Right atrium auricular region (tissue), 2 donors: ENCODE data around the gene TPGS2. TPM values are rescaled to one million over a fixed set of nuclear protein-coding genes. Genes with fewer than 3 reads are reported as not detected.

ENCODE experiments used
- DNase-seq: peaks from one replicate; pipeline ENCODE4 v3.0.0-alpha.2; 2019; ENCODE audit warnings: low spot score
- H3K27ac ChIP-seq, 2 donors: fragments of 200-600 bp; sonication (generic); 1 replicate in 1 of 2; 2 replicates in 1 of 2; pipeline ENCODE4 v1.5.1; 2016 to 2019
- H3K27me3 ChIP-seq, 2 donors: fragments of 200-600 bp; sonication (generic); one replicate each; pipeline versions ENCODE4 v1.5.1 to v1.6.0; 2017 to 2019
- H3K36me3 ChIP-seq: fragments of 200-600 bp; sonication (generic); one replicate; pipeline ENCODE4 v1.5.1; 2016
- H3K4me1 ChIP-seq, 2 donors: fragments of 200-600 bp; sonication (generic); one replicate each; pipeline versions ENCODE4 v1.5.1 to v1.6.0; 2017 to 2019
- H3K4me3 ChIP-seq, 2 donors: fragments of 200-600 bp; sonication (generic); 1 replicate in 1 of 2; 2 replicates in 1 of 2; pipeline ENCODE4 v1.5.1; 2017 to 2019; ENCODE audit warnings: mild to moderate bottlenecking in 1 of 2, moderate library complexity in 1 of 2
- H3K9me3 ChIP-seq, 2 donors: fragments of 200-600 bp; sonication (generic); one replicate each; pipeline ENCODE4 v1.5.1; 2019
- CTCF ChIP-seq, 2 donors: fragments of 200-600 bp; sonication (generic); IDR thresholded peaks; one replicate each; pipeline ENCODE4 v1.5.1; 2019; ENCODE audit warnings: antibody characterized with exemption in 2 of 2
- total RNA-seq, 2 donors: library from RNA; depleted of rRNA; stranded (reverse); fragments of >200 nt; gene quantifications; one replicate each; pipeline ENCODE4 v1.1.0, GENCODE V29; 2016

Gene TPGS2
- total RNA-seq, 2 donors from 2014 or later: 93.1 to 102 TPM

DNA sequence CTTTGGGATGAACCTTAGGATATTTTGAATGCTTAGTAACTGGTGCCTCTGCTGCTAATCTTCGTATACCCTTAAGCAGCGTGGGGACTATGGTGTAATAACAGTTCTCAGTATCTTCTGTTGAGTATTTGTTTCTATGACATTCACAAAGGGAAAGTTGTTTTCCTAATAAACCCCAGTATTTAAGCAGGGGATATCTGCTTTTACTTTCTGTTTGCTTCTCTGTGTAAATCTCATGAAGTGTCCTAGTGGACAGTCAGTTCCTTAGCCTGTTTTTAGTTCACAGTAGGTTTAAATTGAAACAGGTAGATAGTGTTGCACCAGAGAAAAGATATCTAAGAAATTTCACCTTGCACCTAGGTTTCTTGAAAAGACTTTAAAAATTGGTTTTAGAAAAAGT, 15.0 kb upstream of the TPGS2 start:
- H3K9me3 ChIP-seq: no peaks in the 10 kb centered on the region
- no peak for TF ChIP-seq CTCF (IDR thresholded peaks at IDR 0.05)
- no peak overlapping the region for H3K27ac ChIP-seq
- H3K27me3 ChIP-seq: no peaks in the 10 kb centered on the region
- H3K4me3 ChIP-seq: no peak overlapping the region
- no peaks in the 10 kb centered on the region for H3K4me1 ChIP-seq
- no peaks in the 10 kb centered on the region for H3K36me3 ChIP-seq
- no peak for DNase-seq

DNA sequence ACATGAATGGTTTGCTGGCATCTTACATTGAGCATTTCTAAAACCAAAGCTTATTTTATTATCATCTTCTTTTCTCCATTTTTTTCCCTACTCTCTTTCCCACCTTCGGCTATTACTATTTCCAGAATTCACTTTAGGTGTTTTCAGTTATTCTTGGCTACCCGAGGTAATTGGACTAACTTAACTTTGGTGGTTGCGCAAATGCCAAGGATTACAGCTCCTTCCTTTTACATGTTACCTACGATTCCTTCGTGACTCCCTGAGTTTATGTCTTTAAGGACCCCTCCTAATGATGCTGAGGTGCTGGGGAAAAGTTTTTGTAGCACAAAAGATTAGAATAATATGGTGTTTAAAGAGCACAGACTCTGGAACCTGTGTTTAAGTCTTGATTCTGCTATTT, 14.4 kb upstream of the TPGS2 start:
- no peak overlapping the region for H3K27ac ChIP-seq
- no peaks in the 10 kb centered on the region for H3K36me3 ChIP-seq
- no peaks in the 10 kb centered on the region for H3K27me3 ChIP-seq
- no peak overlapping the region for H3K4me3 ChIP-seq
- H3K4me1 ChIP-seq: no peaks in the 10 kb centered on the region
- DNase-seq: no peak
- TF ChIP-seq CTCF (IDR thresholded peaks at IDR 0.05): no peak
- no peaks in the 10 kb centered on the region for H3K9me3 ChIP-seq

DNA sequence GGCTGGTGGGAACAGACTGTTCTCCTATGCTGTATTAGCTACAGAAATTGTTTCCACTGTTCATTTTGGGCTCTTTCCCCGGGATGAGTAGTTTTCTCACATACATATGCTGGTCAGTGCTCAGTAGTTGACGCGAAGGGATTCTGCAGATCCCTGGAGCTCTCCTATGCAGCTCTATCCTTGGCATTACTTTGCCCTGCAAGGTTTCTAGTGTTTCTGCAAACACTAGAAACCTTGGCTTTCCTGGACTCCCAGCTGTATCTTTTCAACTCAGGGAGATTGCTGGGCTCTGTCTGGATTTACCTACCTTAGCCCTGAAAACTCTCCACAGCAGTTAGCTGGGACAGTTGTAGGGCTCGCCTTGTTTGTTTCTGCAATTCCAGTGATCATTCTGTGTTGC, 11.0 kb upstream of the TPGS2 start:
- Histone ChIP-seq H3K27me3 (no peaks in the 10 kb centered on the region), H3K27ac (no peak overlapping the region), H3K4me1 (no peaks in the 10 kb centered on the region), H3K9me3 (no peaks in the 10 kb centered on the region), H3K4me3 (no peak overlapping the region), H3K36me3 (no peaks in the 10 kb centered on the region)
- TF ChIP-seq CTCF (IDR thresholded peaks at IDR 0.05): no peak
- DNase-seq: no peak

GRCh38 chr18:36835927-36836326, 7.1 kb upstream of the TPGS2 start:
- TF ChIP-seq CTCF (IDR thresholded peaks at IDR 0.05): no peak
- Histone ChIP-seq H3K4me1 (no peaks in the 10 kb centered on the region), H3K36me3 (no peaks in the 10 kb centered on the region), H3K4me3 (no peak overlapping the region), H3K27ac (no peak overlapping the region), H3K27me3 (no peaks in the 10 kb centered on the region), H3K9me3 (no peaks in the 10 kb centered on the region)
- no peak for DNase-seq

DNA sequence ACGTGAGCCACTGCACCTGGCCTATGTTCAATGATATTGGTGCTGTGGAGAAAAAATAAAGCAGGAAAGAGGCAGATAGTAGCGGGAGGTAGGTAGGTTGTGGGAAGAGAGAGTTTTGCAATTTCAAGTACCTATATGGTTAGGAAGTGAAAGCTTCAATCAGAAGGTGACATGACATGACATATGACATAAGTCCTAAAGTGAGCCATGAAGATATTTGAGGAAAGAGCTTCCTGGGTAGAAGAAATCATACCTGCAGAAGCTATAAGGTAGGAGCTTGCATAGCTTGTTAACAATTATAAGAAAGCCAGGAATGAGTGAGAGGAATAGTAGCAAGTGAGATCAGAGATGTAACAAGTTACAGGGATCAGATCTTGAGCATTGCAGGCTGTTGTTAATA, 4.3 kb upstream of the TPGS2 start:
- no peaks in the 10 kb centered on the region for H3K36me3 ChIP-seq
- H3K27me3 ChIP-seq: no peaks in the 10 kb centered on the region
- H3K9me3 ChIP-seq: no peaks in the 10 kb centered on the region
- no peak overlapping the region for H3K4me3 ChIP-seq
- DNase-seq: no peak
- H3K4me1 ChIP-seq: peaks cover 0 to 11% of the 10 kb centered on the region in 2 donors
- TF ChIP-seq CTCF (IDR thresholded peaks at IDR 0.05): no peak
- no peak overlapping the region for H3K27ac ChIP-seq

DNA sequence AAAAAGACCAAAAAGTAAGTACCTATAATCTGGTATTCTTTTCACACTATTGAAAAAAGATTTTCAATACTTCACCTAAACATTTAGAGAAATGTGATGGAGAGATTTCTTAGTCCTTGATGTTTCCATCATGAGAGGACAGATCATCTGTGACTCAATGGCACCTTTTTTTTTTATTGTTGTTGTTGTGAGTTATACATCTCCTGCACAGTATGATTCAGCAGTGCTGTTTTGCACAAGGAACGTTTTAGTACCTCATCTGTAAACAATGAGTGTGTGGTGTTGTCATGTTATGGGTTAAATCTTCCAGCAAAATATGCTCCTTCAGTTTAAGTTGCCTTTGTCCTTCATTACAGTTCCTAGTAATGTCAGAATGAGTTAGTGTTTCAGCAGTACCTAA, 2.3 kb upstream of the TPGS2 start:
- Histone ChIP-seq H3K27me3 (no peaks in the 10 kb centered on the region), H3K36me3 (no peaks in the 10 kb centered on the region), H3K9me3 (no peaks in the 10 kb centered on the region), H3K4me3 (no peak overlapping the region), H3K27ac (no peak overlapping the region), H3K4me1 (peaks cover 0 to 21% of the 10 kb centered on the region in 2 donors)
- DNase-seq: no peak
- no peak for TF ChIP-seq CTCF (IDR thresholded peaks at IDR 0.05)
